GM13976 (cell line): ENCODE results near the gene CBARP.
A peak's percentile ranks its signal among the peaks of the same experiment; 100 is the strongest.
"Not testable (repeated sequence)": the region's sequence is repeated elsewhere in the genome, so short reads cannot be mapped to it uniquely, and the experiment has no call there.

Experiments
- DNase-seq: peaks from one replicate; pipeline ENCODE4 v3.0.0; 2012; ENCODE audit warnings: low spot score
- in situ Hi-C: fragments of 300-500 bp; cut with MboI; formaldehyde crosslinking; loops from one replicate; pipeline ENCODE4 v1.12.0; 2022; ENCODE audit warnings: low sequenced_read_pairs, mixed read lengths, inconsistent platforms; ENCODE audit not compliant: unreplicated experiment
- TF ChIP-seq, protein P1 (sequence below): IDR thresholded peaks from 2 replicates; pipeline ENCODE4 v1.5.1; 2012; ENCODE audit warnings: borderline replicate concordance, mild to moderate bottlenecking; ENCODE audit not compliant: insufficient read depth; ENCODE audit errors: extremely low read depth, missing control alignments, control extremely low read depth

CBARP gene

DNA sequence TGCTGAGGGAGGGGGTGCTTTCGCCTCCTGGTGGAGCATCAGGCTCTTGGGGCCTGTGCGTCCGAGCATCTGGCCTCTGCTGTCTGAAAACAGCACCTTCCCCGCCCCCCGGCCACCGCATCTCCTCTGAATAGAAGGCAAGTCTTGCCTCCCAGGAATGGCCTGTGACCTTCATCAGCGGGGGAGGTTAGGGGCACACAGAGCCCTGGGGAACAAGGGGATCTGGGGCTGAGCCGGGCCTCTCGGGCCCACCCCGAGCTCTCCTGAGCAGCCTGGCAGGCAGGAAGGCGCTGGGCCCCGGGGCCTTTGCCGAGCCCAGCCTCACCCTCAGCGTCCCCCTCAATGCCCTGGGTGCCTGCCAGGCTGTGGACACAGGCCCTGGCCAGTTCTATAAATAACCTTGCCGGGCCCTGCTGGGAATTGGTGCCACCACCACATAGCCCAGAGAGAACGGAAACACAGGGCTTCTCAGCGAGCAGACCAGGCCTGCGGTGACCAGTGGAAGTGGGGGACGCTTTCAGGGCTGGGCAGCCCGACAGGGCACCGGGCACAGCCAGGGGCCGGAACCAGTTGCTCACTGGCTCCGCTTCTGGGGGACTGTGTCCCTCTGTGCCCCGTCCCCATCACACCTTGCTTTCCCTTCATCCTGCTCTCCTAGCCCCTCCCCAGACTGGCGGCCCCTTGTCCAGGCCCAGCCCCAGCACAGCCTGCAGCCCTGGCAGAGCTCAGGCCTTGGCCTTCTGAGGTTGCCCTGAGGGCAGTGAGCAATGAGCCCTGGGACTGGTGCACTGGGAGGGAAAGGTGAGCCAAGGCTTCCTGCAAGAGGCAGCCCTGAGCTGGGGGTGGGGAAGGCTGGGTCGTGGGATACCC, 22.7 kb downstream of the CBARP start:
- TF ChIP-seq, protein P1, sequence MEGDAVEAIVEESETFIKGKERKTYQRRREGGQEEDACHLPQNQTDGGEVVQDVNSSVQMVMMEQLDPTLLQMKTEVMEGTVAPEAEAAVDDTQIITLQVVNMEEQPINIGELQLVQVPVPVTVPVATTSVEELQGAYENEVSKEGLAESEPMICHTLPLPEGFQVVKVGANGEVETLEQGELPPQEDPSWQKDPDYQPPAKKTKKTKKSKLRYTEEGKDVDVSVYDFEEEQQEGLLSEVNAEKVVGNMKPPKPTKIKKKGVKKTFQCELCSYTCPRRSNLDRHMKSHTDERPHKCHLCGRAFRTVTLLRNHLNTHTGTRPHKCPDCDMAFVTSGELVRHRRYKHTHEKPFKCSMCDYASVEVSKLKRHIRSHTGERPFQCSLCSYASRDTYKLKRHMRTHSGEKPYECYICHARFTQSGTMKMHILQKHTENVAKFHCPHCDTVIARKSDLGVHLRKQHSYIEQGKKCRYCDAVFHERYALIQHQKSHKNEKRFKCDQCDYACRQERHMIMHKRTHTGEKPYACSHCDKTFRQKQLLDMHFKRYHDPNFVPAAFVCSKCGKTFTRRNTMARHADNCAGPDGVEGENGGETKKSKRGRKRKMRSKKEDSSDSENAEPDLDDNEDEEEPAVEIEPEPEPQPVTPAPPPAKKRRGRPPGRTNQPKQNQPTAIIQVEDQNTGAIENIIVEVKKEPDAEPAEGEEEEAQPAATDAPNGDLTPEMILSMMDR, result no peak
- no peak for DNase-seq
- in situ Hi-C loops, result no loop called here

DNA sequence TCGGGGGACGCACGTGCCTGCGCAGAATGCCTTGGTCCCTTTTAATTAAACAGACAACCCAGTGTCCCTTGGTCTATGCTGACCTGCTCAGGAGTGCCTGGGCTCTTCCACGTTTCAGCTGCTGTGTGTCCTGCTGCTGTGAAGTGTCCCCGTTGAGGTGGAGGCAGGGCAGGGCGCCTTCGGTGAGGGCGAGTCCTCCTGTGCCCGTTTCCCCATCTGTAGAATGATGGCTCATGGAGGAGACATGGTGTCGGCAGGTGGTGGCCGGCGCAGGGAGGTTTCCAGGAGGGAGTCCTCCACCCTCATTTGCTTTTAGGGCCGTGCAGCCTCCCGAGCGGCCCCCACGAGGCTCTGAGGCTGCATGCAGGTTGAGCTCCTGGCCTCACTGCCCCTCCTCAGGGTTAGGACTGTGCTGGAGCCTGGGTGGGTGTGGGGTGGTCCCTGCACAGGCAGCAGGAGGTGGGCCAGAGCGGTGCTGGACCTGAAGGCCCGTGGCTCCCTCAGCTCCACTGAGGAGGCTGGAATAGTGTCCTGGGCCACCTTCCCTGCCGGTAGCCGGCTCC, 23.4 kb downstream of the CBARP start:
- in situ Hi-C loops, result no loop called here
- no peak for DNase-seq
- TF ChIP-seq, protein P1, result no peak

DNA sequence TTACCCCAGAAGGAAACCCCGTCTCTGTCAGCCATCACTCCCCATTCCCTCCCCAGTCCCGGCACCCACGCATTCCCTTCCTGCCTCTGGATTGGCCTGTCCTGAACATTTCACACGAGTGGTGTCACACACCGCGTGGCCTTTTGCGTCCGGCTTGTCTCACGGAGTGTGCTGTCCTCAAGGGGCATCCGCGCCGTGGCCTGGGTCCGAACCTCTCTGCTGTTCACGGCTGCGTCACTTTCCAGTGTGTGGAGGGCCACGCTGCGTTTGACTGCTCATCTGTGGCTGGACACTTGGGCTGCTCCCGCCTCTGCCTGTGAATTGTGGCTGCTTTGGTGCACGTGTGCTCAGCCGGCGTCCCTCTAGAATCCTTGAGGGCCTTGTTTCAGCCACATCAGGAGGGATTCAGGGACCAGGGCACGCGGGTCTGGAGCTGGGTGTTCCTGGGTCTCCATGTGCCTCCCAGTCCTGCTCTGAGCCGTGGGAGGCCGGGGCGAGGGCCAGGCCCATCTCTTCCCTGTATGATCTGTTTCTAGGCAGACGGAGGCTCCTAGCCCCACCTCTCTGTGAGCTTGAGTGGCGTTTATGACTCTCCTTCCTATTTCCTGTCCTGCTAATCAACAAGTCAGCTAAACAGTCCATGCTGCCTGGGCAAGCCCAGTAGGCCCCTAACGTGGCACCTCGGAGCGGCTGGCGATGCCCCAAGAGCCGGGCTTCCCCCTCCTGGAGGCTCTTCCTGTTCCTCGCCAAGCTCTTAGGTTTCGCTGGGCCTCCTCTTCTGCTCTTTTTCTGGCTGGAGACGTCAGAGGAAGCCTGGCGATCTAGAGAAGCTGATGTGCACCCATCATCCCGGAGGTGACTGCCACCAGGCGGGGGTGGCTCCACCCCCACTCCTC, 24.2 kb downstream of the CBARP start:
- peak; percentile 77 for DNase-seq
- in situ Hi-C loops, result no loop called here
- TF ChIP-seq, protein P1, result no peak

DNA sequence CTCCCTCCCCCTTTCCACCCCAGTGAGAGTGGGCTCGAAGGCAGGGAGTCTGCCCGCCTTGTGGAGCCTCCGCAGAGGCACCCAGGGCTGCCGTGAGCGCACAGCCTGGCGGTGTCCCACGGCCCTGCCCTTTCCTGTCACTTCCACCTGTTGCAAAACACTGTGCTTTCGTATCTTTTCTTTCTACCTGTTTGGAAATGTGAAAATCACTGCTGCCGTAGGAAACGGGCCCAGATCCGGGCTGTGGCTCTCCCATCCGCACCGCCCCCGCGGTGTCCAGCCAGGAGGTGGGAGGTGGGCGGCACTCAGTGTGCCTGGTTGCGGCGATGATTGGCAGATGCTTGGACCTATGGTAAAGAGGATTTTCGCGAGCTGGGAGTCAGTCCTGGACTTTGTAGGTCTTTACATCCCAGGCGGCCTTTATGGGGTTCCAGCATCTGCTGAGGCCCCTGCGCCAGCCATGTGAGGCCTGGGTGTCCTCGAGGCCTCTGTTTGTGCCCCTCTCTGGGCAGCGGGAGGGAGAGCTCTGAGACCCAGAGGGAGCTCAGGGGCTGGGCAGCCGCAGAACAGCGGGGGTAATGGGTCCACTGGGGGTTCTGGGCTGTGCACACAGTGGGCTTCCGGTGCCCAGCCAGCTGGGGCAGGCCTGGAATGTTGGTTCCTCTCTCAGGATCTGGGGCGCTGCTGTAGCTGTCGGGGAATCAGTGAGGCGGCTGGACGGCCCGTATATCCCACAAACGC, 26.1 kb downstream of the CBARP start:
- no peak for DNase-seq
- TF ChIP-seq, protein P1, result no peak
- in situ Hi-C loops, result no loop called here

DNA sequence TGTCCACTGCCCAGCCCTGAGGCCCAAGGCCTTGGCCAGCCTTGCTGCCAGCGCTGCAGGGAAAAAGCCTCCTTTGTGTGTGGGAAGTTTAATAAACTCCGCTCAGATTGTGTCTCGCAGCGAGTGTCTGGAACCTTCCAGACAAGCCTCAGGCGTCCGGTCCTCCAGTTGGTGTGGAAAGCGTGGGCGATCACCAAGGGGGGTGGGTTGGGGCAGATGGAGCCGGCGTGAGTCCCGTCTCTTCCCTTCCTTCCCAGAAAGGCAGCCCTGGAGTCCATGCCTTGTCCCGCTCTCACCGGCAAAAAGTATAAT, 27.6 kb downstream of the CBARP start:
- in situ Hi-C loops, result no loop called here
- no peak for DNase-seq
- TF ChIP-seq, protein P1, result no peak

DNA sequence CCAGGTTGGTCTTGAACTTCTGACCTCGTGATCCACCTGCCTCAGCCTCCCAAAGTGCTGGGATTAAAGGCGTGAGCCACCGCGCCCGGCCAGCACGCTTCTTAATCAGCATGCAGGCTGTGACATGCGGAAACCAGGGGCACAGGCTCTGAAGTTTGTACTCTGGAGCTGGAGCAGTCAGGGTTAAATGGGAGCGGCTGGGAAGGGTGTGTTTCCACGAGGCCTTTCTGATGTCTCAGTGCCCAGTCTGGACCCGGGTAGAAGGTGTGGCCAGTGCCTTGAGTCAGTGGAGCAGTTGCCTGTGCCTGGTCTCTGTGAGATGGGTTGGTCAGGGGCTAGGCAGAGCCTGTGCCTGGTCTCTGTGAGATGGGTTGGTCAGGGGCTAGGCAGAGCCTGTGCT, 29.0 kb downstream of the CBARP start:
- DNase-seq, in situ Hi-C loops: not testable (repeated sequence)
